Neutrophil (primary cell): ENCODE data around the gene TPRA1.
A peak's percentile ranks its signal among the peaks of the same experiment; 100 is the strongest.

ENCODE experiments used
- H3K27ac ChIP-seq: fragments of 200-600 bp; sonication (generic); 2 replicates; pipeline ENCODE4 v1.5.1; 2016; ENCODE audit warnings: mild to moderate bottlenecking, moderate library complexity
- H3K27me3 ChIP-seq: fragments of 200-600 bp; sonication (generic); 2 replicates; pipeline ENCODE4 v1.6.0; 2016; ENCODE audit warnings: mild to moderate bottlenecking
- H3K36me3 ChIP-seq: fragments of 200-600 bp; sonication (generic); 2 replicates; pipeline ENCODE4 v1.5.1; 2017
- H3K4me1 ChIP-seq, 2 experiments: fragments of 200-600 bp in 1 of 2; sonication (generic) in 1 of 2; 1 replicate in 1 of 2; 2 replicates in 1 of 2; pipeline versions ENCODE4 v1.5.1 to v1.6.1; 2013 to 2016; ENCODE audit warnings: low read depth in 1 of 2, low read length in 1 of 2, mild to moderate bottlenecking in 1 of 2, moderate library complexity in 1 of 2; ENCODE audit not compliant: control insufficient read depth in 1 of 2, insufficient read depth in 1 of 2
- H3K4me3 ChIP-seq, 2 experiments: fragments of 200-600 bp in 1 of 2; sonication (generic) in 1 of 2; 1 replicate in 1 of 2; 2 replicates in 1 of 2; pipeline ENCODE4 v1.5.1; 2013 to 2016; ENCODE audit warnings: low read depth in 1 of 2, low read length in 1 of 2, mild to moderate bottlenecking in 1 of 2, moderate library complexity in 1 of 2
- H3K9me3 ChIP-seq: fragments of 200-600 bp; sonication (generic); 2 replicates; pipeline ENCODE4 v1.5.1; 2016
- CTCF ChIP-seq: fragments of 200-600 bp; sonication (generic); IDR thresholded peaks from 2 replicates; pipeline ENCODE4 v1.5.1; 2016; ENCODE audit warnings: antibody characterized with exemption

The TPRA1 gene

GRCh38 chr3:127634653-127635052, 44.1 kb upstream of the TPRA1 start:
- Histone ChIP-seq H3K27me3 (peaks cover 30% of the 10 kb centered on the region), H3K9me3 (no peaks in the 10 kb centered on the region), H3K27ac (no peak overlapping the region), H3K4me3 (no peak overlapping the region), H3K36me3 (no peaks in the 10 kb centered on the region), H3K4me1 (peaks cover 9 to 10% of the 10 kb centered on the region in 2 experiments)
- TF ChIP-seq CTCF, result no peak

GRCh38 chr3:127632035-127632820, 41.7 kb upstream of the TPRA1 start:
- no peaks in the 10 kb centered on the region for H3K9me3 ChIP-seq
- H3K36me3 ChIP-seq, result no peaks in the 10 kb centered on the region
- peaks cover 13 to 17% of the 10 kb centered on the region in 2 experiments for H3K4me1 ChIP-seq
- no peak overlapping the region for H3K27ac ChIP-seq
- peaks cover 53% of the 10 kb centered on the region for H3K27me3 ChIP-seq
- no peak for TF ChIP-seq CTCF
- H3K4me3 ChIP-seq, result no peak overlapping the region

- Histone ChIP-seq H3K9me3 (no peaks in the 10 kb centered on the region), H3K27ac (no peak overlapping the region), H3K36me3 (no peaks in the 10 kb centered on the region), H3K27me3 (peaks cover 64% of the 10 kb centered on the region), H3K4me1 (peaks cover 13 to 17% of the 10 kb centered on the region in 2 experiments), H3K4me3 (no peak overlapping the region)
- TF ChIP-seq CTCF, result no peak
Measured at GRCh38 chr3:127630811-127631714, 40.5 kb upstream of the TPRA1 start.

GRCh38 chr3:127629467-127630403, 39.2 kb upstream of the TPRA1 start:
- Histone ChIP-seq H3K4me1 (peaks cover 13 to 17% of the 10 kb centered on the region in 2 experiments), H3K27ac (no peak overlapping the region), H3K27me3 (peaks cover 70% of the 10 kb centered on the region), H3K4me3 (peak overlapping the region; percentile 57 to 65), H3K9me3 (no peaks in the 10 kb centered on the region), H3K36me3 (no peaks in the 10 kb centered on the region)
- TF ChIP-seq CTCF, result no peak
